ENCODE measurements around the gene BBS4.
"Not testable (repeated sequence)": the region's sequence is repeated elsewhere in the genome, so short reads cannot be mapped to it uniquely, and the experiment has no call there.

DNA sequence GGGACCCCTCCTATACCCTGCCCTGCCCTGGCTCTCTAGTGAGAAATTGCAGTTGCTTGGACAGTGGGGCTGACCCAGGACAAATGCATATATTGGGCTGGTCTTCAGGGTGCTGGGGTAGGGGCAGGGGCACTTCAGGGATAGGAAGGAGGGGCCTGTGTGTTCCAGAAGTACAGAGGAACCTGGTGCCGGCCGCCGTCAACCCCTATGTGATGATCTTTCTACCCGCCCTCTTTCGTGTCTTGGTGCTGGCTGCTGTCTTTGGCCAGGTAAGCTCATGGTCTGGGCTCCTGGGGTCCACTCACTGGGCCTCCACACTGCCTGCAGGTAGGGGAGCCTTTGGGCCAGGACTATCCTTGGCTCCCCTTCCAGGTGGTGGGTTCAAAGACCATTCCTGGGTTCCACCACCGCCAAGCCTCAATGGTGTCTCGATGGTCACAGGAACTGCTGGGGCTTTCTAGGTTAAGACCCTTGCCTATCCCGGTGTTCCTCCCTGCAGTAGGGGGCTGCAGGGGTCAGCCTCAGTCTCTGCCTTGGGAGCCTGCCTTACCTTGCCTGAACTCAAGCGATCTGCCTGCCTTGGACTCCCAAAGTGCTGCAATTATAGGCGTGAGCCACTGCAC, 37.3 kb upstream of the BBS4 start:
- TF ChIP-seq POLR2AphosphoS5 (IDR thresholded peaks at IDR 0.05; ENCODE audit: insufficient read depth, low read depth, low read length); POLR2A (IDR thresholded peaks at IDR 0.05; ENCODE audit: low read depth, low read length): not testable (repeated sequence)
